Neuronal stem cell (in vitro differentiated cells): ENCODE measurements around the gene ADO.
A peak's percentile ranks its signal among the peaks of the same experiment; 100 is the strongest.

Source experiments
- DNase-seq: peaks from one replicate; pipeline ENCODE4 v3.0.0-alpha.2; 2013; ENCODE audit warnings: low spot score
- H2AFZ ChIP-seq: one replicate; pipeline ENCODE4 v1.6.1; 2013; ENCODE audit warnings: mild to moderate bottlenecking, low read length, inconsistent platforms
- H2AK5ac ChIP-seq: 2 replicates; pipeline ENCODE4 v1.6.1; 2013; ENCODE audit warnings: low read depth, mild to moderate bottlenecking, inconsistent platforms, low read length, moderate library complexity, mixed read lengths
- H2BK120ac ChIP-seq: 2 replicates; pipeline ENCODE4 v1.6.1; 2013; ENCODE audit warnings: low read depth, mild to moderate bottlenecking, inconsistent platforms, low read length, moderate library complexity, mixed read lengths
- H2BK12ac ChIP-seq: one replicate; pipeline ENCODE4 v1.6.1; 2013; ENCODE audit warnings: low read length, inconsistent platforms
- H2BK15ac ChIP-seq: 2 replicates; pipeline ENCODE4 v1.6.1; 2013; ENCODE audit warnings: mild to moderate bottlenecking, low read length, inconsistent platforms, mixed read lengths
- H2BK5ac ChIP-seq: one replicate; pipeline ENCODE4 v1.6.1; 2013; ENCODE audit warnings: inconsistent platforms, mild to moderate bottlenecking, low read length, moderate library complexity
- H3K14ac ChIP-seq: one replicate; pipeline ENCODE4 v1.6.1; 2013; ENCODE audit warnings: low read length, inconsistent platforms
- H3K18ac ChIP-seq: 2 replicates; pipeline ENCODE4 v1.6.1; 2013; ENCODE audit warnings: low read length, inconsistent platforms
- H3K23ac ChIP-seq: 2 replicates; pipeline ENCODE4 v1.6.1; 2013; ENCODE audit warnings: low read depth, mild to moderate bottlenecking, mixed read lengths, low read length, inconsistent platforms; ENCODE audit not compliant: poor library complexity
- H3K27ac ChIP-seq: replicated peaks from 3 replicates; pipeline ENCODE4 v1.5.1; 2013; ENCODE audit warnings: low read length, inconsistent platforms
- H3K27me3 ChIP-seq, 3 experiments: 2 replicates each; pipeline ENCODE4 v1.6.1; 2013; ENCODE audit warnings: low read length in 3 of 3, mild to moderate bottlenecking in 2 of 3, inconsistent platforms in 1 of 3, low read depth in 1 of 3, mixed read lengths in 1 of 3, moderate library complexity in 1 of 3; ENCODE audit not compliant: control insufficient read depth in 3 of 3, insufficient read depth in 3 of 3
- H3K36me3 ChIP-seq, 2 donors: replicated peaks in 1 of 2; 2 replicates each; pipeline ENCODE4 v1.6.1; 2013; ENCODE audit warnings: low read length in 2 of 2; ENCODE audit not compliant: control insufficient read depth in 2 of 2, insufficient read depth in 2 of 2
- H3K4ac ChIP-seq: 2 replicates; pipeline ENCODE4 v1.6.1; 2013; ENCODE audit warnings: inconsistent platforms, mild to moderate bottlenecking, low read length, moderate library complexity
- H3K4me1 ChIP-seq, 2 donors: 1 replicate in 1 of 2; 2 replicates in 1 of 2; pipeline ENCODE4 v1.6.1; 2013; ENCODE audit warnings: low read length in 2 of 2, low read depth in 1 of 2; ENCODE audit not compliant: control insufficient read depth in 2 of 2, insufficient read depth in 1 of 2
- H3K4me2 ChIP-seq: one replicate; pipeline ENCODE4 v1.6.1; 2013; ENCODE audit warnings: mild to moderate bottlenecking, low read length, inconsistent platforms; ENCODE audit not compliant: insufficient read depth, poor library complexity, severe bottlenecking
- H3K4me3 ChIP-seq, 2 donors: 2 replicates each; pipeline ENCODE4 v1.5.1; 2013; ENCODE audit warnings: low read length in 2 of 2, mild to moderate bottlenecking in 2 of 2, inconsistent platforms in 1 of 2, moderate library complexity in 1 of 2
- H3K79me1 ChIP-seq: one replicate; pipeline ENCODE4 v1.6.1; 2013; ENCODE audit warnings: low read depth, mild to moderate bottlenecking, inconsistent platforms, low read length, moderate library complexity
- H3K9ac ChIP-seq: one replicate; pipeline ENCODE4 v1.6.1; 2013; ENCODE audit warnings: mild to moderate bottlenecking, low read depth, low read length, inconsistent platforms; ENCODE audit not compliant: poor library complexity
- H3K9me3 ChIP-seq, 2 donors: replicated peaks in 1 of 2; 2 replicates each; pipeline versions ENCODE3 to v1.6.1; 2013; ENCODE audit warnings: low read length in 2 of 2, mild to moderate bottlenecking in 2 of 2, inconsistent platforms in 1 of 2, low read depth in 1 of 2, mixed read lengths in 1 of 2, moderate library complexity in 1 of 2; ENCODE audit not compliant: control insufficient read depth in 2 of 2, insufficient read depth in 1 of 2
- H4K8ac ChIP-seq: one replicate; pipeline ENCODE4 v1.6.1; 2013; ENCODE audit warnings: low read depth, mild to moderate bottlenecking, inconsistent platforms, low read length, moderate library complexity
- H4K91ac ChIP-seq: one replicate; pipeline ENCODE4 v1.6.1; 2013; ENCODE audit warnings: low read length, low read depth, mild to moderate bottlenecking, inconsistent platforms; ENCODE audit not compliant: poor library complexity
- WGBS, 2 donors: extraction: QIAGEN DNeasy Blood & Tissue Kit; methylation state at CpG; one replicate each; pipeline ENCODE4 v1.1.7; 2013; ENCODE audit warnings: missing lambda C conversion rate in 2 of 2, mixed read lengths in 1 of 2; ENCODE audit not compliant: insufficient read length in 2 of 2, insufficient replicate concordance in 1 of 2; ENCODE audit errors: extremely low coverage in 2 of 2; 5-methylcytosine and 5-hydroxymethylcytosine counted together

ADO gene

DNA sequence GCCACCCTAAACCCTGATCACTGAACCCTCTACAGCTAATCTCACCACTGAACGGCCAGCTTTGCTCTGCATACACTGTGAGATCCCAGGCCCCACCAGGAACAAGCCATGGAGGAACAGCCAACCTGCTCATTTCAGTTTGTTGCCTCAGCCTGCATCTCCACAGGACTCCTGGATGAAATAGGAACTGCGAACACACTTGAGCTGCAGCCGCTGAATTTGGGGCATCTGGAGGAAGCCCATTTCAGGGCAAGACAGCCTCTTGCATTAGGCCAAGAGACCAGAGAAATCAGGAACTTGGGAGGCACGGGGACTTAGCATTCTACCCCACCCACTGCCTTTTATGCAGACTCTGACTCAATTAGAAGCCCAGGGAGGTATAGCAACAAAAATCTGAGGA lies 26.2 kb downstream of the ADO start:
- no CpG with 5 or more reads among the region's 4 CpGs for WGBS, 2 donors
- no peak overlapping the region for H2BK12ac ChIP-seq
- H3K27ac ChIP-seq, result no peak overlapping the region
- no peak overlapping the region for H2AK5ac ChIP-seq
- no peak overlapping the region for H3K9ac ChIP-seq
- H3K4me2 ChIP-seq, result no peak overlapping the region
- H3K14ac ChIP-seq, result no peak overlapping the region
- peak overlapping the region; percentile 55 for H2BK15ac ChIP-seq
- H3K36me3 ChIP-seq, result no peaks in the 10 kb centered on the region
- no peak overlapping the region for H4K8ac ChIP-seq
- no peaks in the 10 kb centered on the region for H3K4me1 ChIP-seq
- DNase-seq, result no peak
- H3K4me3 ChIP-seq, result no peak overlapping the region
- H3K79me1 ChIP-seq, result no peaks in the 10 kb centered on the region
- H4K91ac ChIP-seq, result no peak overlapping the region
- H3K18ac ChIP-seq, result no peak overlapping the region
- H2BK120ac ChIP-seq, result no peak overlapping the region
- H3K27me3 ChIP-seq, result peaks cover 0 to 12% (median 0%) of the 10 kb centered on the region in 3 experiments
- peak overlapping the region; percentile 47 for H2AFZ ChIP-seq
- H2BK5ac ChIP-seq, result no peak overlapping the region
- H3K23ac ChIP-seq, result no peak overlapping the region
- no peak overlapping the region for H3K4ac ChIP-seq
- H3K9me3 ChIP-seq, result no peaks in the 10 kb centered on the region

DNA sequence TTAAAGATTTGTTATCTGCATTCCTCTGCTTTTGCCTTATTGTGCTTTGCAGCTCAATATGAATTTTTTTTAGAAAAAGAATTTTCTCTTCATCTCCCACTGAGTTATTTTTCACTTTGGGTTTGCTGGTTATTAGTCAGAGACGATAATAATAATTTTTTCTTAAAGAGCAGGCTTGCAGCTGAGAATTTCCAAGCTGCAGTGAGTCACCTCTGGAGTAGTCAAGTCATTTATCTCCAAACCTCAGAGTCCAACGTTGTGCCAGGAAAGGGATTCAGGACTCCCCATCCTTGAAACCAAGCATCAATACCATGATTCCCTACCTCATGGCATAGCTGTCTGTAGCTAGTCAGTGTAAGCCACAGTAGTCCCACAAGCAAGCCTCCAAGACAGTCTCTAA lies 26.8 kb downstream of the ADO start:
- Histone ChIP-seq H2AFZ (no peak overlapping the region), H3K9me3 (no peaks in the 10 kb centered on the region), H3K9ac (no peak overlapping the region), H2BK12ac (no peak overlapping the region), H3K27ac (no peak overlapping the region), H2BK5ac (no peak overlapping the region), H3K14ac (no peak overlapping the region), H3K4me2 (no peak overlapping the region), H2BK120ac (no peak overlapping the region), H3K23ac (no peak overlapping the region), H3K36me3 (no peaks in the 10 kb centered on the region), H3K4me1 (no peaks in the 10 kb centered on the region), H3K4ac (no peak overlapping the region), H4K8ac (no peak overlapping the region), H2BK15ac (no peak overlapping the region), H2AK5ac (no peak overlapping the region), H3K27me3 (peaks cover 0 to 12% (median 0%) of the 10 kb centered on the region in 3 experiments), H3K4me3 (no peak overlapping the region), H3K18ac (no peak overlapping the region), H4K91ac (no peak overlapping the region), H3K79me1 (no peaks in the 10 kb centered on the region)
- DNase-seq, result no peak
- WGBS, 2 donors, result no CpG with 5 or more reads among the region's 2 CpGs

DNA sequence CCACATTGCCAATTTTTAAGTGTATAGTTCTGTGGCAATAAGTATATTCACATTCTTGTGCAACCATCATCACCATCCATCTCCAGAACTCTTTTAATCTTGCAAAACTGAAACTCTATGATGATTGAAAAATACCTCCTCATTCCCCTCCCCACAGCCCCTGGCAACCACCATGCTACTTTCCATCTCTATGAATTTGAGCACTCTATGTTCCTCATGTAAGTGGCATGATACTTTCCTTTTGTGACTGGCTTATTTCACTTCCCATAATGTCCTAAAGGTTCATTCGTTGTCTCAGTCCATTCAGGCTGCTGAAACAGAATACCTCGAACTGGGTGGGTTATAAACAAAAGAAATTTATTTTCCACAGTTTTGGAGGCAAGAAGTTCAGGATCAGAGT lies 35.1 kb downstream of the ADO start:
- H3K14ac ChIP-seq, result no peak overlapping the region
- no CpG with 5 or more reads among the region's 2 CpGs for WGBS, 2 donors
- no peak overlapping the region for H2AK5ac ChIP-seq
- no peak overlapping the region for H3K9ac ChIP-seq
- no peaks in the 10 kb centered on the region for H3K4me1 ChIP-seq
- no peak overlapping the region for H2AFZ ChIP-seq
- H2BK5ac ChIP-seq, result no peak overlapping the region
- H2BK15ac ChIP-seq, result no peak overlapping the region
- DNase-seq, result no peak
- H3K4me2 ChIP-seq, result no peak overlapping the region
- no peaks in the 10 kb centered on the region for H3K36me3 ChIP-seq
- no peaks in the 10 kb centered on the region for H3K79me1 ChIP-seq
- H2BK120ac ChIP-seq, result no peak overlapping the region
- no peaks in the 10 kb centered on the region for H3K27me3 ChIP-seq
- H3K4me3 ChIP-seq, result no peak overlapping the region
- H3K23ac ChIP-seq, result no peak overlapping the region
- no peak overlapping the region for H3K4ac ChIP-seq
- H3K9me3 ChIP-seq, result no peaks in the 10 kb centered on the region
- no peak overlapping the region for H3K27ac ChIP-seq
- H2BK12ac ChIP-seq, result no peak overlapping the region
- no peak overlapping the region for H3K18ac ChIP-seq
- no peak overlapping the region for H4K91ac ChIP-seq
- H4K8ac ChIP-seq, result no peak overlapping the region

DNA sequence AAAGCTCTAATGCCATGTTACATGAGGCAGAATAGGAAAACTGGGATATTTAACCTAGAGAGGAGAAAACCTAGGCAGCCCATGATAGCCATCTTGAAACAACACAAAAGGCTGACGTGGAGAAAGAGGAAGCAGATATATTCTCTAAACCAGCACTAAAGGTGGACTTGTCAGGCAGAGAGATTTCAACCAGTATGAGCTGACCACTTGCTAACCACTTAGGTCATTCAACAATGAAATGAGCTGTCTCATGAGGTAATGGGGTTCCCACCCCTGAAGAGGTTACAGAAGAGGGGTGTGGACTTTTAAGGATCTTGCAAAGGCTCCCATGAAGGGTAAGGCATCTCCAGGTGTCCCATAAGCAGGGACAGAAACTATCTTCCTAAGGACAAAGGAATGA lies 38.5 kb downstream of the ADO start:
- no CpG with 5 or more reads among the region's 1 CpG for WGBS, 2 donors
- Histone ChIP-seq H3K18ac (no peak overlapping the region), H2BK120ac (no peak overlapping the region), H3K27ac (no peak overlapping the region), H3K4ac (no peak overlapping the region), H4K91ac (no peak overlapping the region), H2BK5ac (no peak overlapping the region), H2AK5ac (no peak overlapping the region), H3K4me3 (no peak overlapping the region), H4K8ac (no peak overlapping the region), H3K23ac (no peak overlapping the region), H3K4me2 (no peak overlapping the region), H3K9me3 (no peaks in the 10 kb centered on the region), H3K27me3 (no peaks in the 10 kb centered on the region), H3K14ac (no peak overlapping the region), H2AFZ (no peak overlapping the region), H3K4me1 (no peaks in the 10 kb centered on the region), H3K79me1 (no peaks in the 10 kb centered on the region), H2BK12ac (no peak overlapping the region), H3K36me3 (no peaks in the 10 kb centered on the region), H3K9ac (no peak overlapping the region), H2BK15ac (no peak overlapping the region)
- no peak for DNase-seq
